ENCODE measurements around the gene PDE4D.

DNA sequence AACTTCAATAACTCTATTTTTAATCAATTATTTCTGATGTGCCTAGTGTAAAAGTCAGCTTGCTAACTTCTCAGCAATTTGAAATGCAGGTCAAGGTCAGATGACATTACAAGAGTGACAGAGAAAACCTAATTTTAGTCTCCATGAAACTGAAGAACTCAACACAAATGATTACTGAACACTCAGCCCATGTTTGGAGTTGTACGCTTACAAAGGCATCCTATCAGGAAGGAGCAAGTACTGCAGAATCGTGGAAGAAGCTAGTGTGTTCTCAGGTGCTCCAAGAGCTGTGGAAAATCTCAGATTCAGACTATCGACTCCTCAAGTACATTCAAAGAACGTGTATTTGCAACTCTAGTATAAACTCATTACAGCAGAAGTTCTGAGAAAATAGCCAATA, 526.7 kb downstream of the PDE4D start:
- TF ChIP-seq, protein P1, sequence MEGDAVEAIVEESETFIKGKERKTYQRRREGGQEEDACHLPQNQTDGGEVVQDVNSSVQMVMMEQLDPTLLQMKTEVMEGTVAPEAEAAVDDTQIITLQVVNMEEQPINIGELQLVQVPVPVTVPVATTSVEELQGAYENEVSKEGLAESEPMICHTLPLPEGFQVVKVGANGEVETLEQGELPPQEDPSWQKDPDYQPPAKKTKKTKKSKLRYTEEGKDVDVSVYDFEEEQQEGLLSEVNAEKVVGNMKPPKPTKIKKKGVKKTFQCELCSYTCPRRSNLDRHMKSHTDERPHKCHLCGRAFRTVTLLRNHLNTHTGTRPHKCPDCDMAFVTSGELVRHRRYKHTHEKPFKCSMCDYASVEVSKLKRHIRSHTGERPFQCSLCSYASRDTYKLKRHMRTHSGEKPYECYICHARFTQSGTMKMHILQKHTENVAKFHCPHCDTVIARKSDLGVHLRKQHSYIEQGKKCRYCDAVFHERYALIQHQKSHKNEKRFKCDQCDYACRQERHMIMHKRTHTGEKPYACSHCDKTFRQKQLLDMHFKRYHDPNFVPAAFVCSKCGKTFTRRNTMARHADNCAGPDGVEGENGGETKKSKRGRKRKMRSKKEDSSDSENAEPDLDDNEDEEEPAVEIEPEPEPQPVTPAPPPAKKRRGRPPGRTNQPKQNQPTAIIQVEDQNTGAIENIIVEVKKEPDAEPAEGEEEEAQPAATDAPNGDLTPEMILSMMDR (IDR thresholded peaks at IDR 0.05) = no peak
- TF ChIP-seq, protein P2, sequence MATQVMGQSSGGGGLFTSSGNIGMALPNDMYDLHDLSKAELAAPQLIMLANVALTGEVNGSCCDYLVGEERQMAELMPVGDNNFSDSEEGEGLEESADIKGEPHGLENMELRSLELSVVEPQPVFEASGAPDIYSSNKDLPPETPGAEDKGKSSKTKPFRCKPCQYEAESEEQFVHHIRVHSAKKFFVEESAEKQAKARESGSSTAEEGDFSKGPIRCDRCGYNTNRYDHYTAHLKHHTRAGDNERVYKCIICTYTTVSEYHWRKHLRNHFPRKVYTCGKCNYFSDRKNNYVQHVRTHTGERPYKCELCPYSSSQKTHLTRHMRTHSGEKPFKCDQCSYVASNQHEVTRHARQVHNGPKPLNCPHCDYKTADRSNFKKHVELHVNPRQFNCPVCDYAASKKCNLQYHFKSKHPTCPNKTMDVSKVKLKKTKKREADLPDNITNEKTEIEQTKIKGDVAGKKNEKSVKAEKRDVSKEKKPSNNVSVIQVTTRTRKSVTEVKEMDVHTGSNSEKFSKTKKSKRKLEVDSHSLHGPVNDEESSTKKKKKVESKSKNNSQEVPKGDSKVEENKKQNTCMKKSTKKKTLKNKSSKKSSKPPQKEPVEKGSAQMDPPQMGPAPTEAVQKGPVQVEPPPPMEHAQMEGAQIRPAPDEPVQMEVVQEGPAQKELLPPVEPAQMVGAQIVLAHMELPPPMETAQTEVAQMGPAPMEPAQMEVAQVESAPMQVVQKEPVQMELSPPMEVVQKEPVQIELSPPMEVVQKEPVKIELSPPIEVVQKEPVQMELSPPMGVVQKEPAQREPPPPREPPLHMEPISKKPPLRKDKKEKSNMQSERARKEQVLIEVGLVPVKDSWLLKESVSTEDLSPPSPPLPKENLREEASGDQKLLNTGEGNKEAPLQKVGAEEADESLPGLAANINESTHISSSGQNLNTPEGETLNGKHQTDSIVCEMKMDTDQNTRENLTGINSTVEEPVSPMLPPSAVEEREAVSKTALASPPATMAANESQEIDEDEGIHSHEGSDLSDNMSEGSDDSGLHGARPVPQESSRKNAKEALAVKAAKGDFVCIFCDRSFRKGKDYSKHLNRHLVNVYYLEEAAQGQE (IDR thresholded peaks at IDR 0.05; ENCODE audit: insufficient read depth in 1 of 2, low read depth in 2 of 2, low read length in 1 of 2) = no peak
- no peak for TF ChIP-seq POLR2AphosphoS5 (IDR thresholded peaks at IDR 0.05; ENCODE audit: low read depth, low read length)
